HG03460 (cell line): ENCODE results near the gene RPL9.
A peak's percentile ranks its signal among the peaks of the same experiment; 100 is the strongest.

Experiments used
- ATAC-seq: cut with Tn5 transposase; IDR thresholded peaks from one replicate; pipeline ENCODE4 v1.9.1; 2021; ENCODE audit not compliant: unreplicated experiment

RPL9 gene

DNA sequence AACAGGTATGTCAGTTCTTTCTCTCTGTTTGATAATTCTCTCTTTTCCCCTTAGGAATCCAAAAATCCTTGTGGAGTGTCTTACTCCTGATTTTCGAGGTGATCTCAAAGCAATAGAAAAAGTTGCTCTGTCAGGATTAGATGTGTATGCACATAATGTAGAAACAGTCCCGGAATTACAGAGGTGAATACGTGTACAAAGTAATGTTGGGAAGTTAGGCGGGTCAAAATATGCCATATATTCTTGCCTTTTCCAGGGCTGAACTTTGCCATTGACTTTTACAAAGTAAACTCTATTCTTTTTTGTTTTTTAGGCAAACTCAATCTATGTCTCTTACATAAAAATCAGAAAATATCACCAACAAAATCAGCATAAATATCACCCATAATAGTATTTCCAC is 8.7 kb upstream of the RPL9 start:
- ATAC-seq = no peak

DNA sequence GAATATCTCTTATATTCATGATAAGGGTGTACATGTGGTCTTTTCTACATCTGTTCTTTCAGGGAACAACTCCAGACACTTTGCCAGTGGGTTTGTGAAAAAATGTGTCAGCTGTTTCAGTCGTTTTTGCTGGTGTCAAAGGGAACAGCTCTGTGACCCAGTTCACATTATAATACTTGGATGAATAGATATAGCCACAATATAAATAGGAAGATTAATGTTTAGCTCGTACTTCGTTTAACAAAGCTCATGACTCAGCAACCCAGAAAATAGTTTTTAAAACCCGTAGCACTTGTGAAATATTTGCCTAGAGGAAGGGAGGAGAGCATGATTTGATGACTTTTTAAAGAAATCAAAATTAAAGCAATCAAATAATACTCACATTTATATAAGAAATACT is 8.0 kb upstream of the RPL9 start:
- no peak for ATAC-seq

DNA sequence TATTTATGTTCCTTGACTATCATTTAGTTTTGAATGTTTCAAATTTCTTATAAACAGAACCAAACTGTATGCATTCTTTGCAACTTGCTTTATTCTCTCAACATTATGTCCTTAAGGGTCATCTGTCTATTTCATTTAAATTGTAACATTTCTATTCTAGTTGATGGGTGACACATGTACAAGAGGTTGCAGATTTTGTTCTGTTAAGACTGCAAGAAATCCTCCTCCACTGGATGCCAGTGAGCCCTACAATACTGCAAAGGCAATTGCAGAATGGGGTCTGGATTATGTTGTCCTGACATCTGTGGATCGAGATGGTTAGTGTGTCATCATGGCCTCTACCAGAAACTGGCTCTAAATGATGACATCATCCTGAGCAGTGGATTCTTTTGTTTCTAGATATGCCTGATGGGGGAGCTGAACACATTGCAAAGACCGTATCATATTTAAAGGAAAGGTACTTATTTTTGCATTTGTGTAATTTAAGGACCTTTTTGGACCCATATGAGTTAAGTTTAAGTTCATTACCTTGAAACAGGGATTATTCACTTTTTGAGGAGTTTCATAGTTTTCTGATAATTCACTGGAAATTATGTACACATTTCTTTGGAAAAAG is 6.3 kb upstream of the RPL9 start:
- no peak for ATAC-seq

DNA sequence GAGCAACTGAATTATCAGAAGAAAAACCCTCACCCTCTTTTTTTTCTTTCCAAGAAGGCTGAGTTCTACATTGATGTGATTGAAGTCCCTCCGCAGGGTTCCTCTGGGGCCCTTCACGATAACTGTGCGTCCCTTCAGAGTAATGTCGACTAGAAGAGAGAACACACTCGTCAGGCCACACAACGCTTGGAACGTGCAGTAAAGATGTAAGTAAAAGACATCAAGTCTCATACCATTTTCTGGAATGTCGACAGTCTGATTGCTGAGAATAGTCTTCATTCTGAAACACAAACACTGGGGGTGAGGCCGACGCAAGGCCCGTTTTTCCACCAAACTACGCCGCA is 589 bp downstream of the RPL9 start:
- peak; percentile 4 for ATAC-seq

DNA sequence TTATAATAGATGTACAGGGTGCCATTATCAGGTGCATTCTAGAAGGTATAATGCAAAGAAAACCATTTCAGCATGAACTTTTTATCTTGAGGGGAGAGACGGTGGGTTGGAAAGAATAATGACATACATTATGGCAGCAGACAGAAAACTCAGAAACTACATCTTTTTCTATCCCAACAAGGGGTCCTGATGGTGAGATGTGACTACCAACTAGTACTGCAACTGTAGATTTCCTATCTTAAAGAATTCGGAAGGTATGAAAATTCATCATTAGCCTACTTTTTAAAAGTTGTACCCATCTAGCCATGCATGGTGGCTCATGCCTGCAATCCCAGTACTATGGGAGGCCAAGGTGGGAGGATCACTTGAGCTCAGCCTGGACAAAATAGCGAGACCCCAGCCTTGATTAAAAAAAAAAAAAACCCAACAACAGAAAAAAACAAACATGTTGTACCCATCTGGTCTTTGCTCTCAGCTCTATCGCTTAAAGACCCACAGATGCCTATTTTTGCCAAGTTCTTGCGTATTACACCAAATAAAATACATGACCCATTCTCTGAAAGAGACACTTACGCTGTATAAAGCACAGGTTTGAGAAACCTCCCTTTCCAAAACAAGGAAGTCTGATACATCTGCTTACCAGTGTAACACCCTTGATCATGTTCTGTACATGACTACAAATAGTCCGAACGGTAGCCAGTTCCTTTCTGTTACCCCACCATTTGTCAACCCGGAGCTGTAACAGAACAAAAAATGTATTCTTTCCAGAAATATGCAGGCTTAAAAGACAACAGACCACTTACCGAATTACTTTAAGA is 1.6 kb downstream of the RPL9 start:
- no peak for ATAC-seq

DNA sequence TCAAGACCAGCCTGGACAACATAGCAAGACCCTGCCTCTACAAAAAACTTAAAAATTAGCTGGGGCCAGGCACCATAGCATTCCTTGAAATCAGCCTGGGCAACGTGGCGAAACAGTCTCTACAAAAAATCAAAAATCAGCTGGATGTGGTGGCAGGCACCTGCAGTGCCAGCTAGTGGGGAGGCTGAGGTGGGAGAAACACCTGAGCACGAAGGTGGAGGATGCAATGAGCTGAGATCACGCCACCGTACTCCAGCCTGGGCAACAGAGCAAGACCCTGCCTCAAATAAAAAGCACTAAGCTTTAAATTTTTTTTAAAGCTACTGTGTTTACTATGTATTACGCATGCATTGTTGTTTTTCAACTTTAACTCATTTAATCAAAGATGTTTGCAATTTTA is 3.2 kb downstream of the RPL9 start:
- no peak for ATAC-seq

DNA sequence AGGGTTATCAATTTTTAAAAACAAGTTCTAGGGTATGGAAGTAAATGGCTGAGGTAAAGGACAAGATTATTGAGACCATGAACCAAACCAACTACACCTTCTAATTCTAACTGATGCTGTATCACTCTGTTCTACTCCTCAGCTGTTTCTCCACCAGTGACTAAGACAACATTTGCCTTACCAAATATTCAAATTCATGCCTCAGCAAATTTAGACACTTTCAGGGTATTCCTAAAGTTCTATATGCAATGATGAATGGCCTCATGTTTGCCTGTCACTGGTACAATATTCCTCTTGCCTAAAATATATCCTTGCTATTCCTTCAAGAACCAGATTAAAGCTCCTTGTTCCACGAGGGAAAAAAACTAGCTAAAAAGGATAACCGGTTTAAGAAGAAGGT is 5.0 kb downstream of the RPL9 start:
- ATAC-seq = no peak

DNA sequence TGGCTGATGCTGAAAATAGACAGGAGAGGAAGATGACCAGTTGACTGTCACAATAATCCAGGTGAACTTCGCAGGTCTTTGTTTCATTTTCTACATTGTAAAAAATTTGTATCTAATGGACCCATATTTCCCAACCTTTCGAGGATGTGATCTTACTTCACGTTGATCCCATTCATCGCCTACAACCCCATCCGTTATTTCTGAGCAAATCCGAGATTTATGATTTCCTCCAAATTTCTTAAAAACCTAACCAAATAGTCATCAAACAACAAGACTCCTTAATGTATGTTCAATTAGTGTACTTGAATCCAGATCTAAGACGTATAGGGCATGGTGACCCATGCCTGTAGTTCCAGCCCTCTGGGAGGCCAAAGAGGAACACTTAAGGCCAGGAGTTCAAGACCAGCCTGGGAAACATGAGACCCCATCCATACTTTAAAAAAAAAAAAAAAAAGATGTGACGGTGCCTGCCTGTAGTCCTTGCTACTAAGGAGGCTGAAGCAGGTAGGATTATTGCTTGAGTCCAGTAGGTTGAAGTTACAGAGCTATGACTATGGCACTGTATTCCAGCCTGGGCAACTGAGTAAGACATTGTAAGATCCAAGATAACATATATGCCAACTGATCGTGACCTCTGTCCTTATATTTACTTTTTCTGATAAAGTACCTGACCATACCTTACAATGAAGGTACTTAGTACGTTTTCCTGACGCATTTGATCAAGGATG is 5.7 kb downstream of the RPL9 start:
- ATAC-seq = no peak

DNA sequence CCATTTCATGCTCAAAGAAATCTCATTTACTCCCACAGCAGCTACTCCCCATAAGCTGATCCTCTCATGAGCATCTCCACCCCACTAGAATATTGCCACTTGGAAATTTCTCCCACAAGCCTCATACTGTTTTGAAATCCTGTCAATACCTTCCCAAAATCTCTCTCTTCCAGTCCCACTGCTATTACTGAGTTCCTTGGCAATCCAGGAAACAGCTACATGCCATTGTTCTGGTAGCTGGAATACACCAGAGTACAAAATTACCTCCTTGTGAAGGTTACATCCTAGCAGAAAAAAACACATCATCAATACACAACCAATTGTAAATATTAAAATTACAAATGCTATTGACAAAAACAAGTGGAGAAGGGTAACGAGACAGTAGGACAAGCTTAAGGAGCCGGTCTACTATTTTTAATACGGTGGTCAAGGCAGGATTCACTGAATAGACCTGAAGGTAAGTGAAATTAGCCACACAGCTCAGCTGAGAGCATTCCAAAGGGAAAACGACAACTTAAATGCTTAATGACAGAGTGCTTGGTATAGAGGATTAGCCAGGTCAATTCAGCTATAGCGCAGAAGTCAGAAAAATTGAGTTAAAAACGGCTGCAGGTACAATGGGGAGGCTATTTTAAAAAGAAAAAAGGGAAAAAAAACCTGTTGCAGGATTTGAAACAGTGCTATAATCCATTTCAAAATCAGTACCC is 6.4 kb downstream of the RPL9 start:
- no peak for ATAC-seq

DNA sequence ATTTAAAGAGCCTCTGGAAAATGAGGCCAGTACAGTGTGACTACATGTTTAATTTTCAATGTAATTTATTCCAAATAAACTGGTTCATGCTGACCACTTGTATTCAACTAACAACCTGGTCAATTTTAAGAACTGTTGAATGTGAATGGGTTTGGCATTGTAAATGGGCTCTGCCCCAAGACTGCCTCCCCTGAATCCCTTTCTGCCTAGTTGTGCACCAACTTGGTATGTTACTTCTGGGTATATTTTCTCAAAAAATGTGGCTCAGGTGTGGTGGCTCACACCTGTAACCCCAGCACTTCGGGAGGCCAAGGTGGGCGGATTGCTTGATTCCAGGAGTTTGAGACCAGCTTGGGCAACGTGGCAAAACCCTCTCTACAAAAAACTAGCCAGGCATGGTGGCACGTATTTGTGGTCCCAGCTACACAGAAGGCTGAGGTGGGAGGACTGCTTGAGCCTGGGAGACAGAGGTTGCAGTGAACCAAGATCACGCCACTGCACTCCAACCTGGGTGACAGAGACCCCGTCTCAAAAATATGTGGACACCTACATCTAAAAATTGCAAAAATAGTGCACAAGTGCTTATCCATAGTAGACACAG is 7.2 kb downstream of the RPL9 start:
- no peak for ATAC-seq

DNA sequence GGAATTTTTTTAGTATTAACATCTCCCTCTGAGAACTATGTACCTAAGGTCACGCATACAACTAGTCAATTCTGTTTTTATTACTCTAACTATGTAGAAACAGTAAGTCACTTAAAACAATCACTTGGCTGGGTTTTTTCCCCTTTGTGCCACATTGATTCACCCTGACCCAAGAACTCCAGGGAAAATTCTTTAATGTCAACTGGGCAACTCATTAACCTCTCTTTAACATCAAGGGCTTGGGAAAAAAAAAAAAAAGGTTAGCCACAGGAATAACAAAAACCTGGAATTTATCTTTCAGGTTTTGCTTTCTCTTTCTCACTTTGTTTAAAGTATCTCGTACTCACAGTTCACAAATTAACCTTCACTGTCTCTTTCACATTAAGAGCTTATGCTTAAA is 8.1 kb downstream of the RPL9 start:
- no peak for ATAC-seq

DNA sequence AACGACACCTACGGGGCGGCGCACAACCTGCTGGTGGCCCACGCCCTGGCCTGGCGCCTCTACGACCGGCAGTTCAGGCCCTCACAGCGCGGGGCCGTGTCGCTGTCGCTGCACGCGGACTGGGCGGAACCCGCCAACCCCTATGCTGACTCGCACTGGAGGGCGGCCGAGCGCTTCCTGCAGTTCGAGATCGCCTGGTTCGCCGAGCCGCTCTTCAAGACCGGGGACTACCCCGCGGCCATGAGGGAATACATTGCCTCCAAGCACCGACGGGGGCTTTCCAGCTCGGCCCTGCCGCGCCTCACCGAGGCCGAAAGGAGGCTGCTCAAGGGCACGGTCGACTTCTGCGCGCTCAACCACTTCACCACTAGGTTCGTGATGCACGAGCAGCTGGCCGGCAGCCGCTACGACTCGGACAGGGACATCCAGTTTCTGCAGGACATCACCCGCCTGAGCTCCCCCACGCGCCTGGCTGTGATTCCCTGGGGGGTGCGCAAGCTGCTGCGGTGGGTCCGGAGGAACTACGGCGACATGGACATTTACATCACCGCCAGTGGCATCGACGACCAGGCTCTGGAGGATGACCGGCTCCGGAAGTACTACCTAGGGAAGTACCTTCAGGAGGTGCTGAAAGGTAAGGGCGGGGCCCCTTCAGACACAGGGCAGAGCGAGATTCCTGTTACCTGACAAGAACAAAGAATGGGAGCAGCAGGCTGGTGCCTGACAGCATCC is 11.7 kb downstream of the RPL9 start:
- peak; percentile 82 for ATAC-seq

DNA sequence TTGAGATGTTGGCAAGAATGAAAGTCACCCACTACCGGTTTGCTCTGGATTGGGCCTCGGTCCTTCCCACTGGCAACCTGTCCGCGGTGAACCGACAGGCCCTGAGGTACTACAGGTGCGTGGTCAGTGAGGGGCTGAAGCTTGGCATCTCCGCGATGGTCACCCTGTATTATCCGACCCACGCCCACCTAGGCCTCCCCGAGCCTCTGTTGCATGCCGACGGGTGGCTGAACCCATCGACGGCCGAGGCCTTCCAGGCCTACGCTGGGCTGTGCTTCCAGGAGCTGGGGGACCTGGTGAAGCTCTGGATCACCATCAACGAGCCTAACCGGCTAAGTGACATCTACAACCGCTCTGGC is 12.3 kb downstream of the RPL9 start:
- no peak for ATAC-seq

DNA sequence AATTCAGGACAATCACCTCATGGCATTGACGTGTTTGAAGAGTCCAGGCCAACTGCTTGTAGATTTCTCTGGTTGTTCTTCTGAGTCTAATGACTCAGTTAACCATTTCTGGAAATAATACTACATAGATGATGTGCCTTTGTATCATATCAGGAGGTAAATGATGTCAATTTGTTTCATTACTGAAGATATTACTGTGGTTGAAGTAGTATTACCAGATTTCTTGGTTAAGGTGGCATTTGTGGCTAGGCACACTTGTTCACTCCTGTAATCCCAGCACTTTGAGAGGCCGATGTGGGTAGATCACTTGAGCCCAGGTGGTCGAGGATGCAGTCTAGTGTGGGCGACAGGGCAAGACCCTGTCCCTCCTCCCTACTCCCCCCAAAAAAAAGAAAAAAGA is 15.7 kb downstream of the RPL9 start:
- no peak for ATAC-seq

DNA sequence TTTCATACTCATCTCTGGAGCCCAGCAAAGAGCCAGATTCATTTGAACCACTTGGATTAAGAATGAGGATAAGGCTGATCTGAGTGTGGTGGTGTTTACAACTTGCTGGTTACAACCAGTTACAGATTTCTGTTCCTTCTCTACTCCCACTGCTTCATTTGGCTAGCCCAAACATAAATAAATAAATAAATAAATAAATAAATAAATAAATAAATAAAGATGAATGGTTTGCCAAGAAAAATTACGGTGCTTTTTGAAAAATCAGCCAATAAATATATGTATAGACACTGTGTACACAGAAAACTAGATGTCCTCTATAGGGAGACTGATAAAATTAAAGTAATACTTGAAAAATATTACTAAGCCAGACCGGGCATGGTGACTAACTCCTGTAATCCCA is 17.1 kb downstream of the RPL9 start:
- ATAC-seq = no peak

DNA sequence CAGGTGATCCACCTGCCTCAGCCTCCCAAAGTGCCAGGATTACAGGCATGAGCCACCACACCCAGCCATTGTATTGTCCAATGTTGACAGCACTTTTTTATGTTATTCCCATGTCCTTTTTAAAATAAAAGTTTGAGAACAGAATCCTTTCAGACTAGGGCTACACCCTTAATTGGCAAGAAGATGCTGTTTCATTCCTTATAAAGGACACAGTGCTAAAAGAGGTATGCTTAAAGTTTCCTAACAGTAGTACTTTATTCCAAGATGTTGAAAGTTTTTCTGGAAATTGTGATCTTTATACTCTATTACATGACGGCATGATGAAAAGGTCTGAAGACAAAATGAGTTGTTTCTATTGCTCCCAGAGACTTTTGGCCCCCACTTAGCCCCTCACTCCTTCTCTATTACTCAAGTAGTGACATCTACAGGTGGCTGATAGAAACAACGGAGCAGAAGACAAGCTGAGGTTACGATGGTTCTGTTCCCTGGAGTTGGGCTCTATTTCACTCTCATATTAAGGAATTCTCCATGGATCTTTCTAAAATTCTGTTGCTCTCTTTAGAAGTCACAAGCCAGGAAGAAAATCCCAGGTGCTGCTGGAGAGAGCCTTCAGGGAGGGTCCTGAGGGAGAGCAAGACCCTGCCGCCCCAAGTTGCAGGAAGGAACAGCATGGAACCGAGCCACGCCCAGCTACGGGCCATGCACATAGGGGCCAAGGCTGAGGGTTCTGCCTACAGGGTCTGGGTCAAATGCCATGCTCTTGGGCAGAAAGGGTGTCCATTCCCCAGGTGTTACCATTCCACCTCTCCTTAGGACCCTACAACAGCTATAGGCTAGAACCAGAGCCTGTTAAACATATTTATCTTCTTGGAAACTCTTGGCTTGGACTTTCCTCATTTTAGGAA is 22.8 kb downstream of the RPL9 start:
- ATAC-seq = no peak

DNA sequence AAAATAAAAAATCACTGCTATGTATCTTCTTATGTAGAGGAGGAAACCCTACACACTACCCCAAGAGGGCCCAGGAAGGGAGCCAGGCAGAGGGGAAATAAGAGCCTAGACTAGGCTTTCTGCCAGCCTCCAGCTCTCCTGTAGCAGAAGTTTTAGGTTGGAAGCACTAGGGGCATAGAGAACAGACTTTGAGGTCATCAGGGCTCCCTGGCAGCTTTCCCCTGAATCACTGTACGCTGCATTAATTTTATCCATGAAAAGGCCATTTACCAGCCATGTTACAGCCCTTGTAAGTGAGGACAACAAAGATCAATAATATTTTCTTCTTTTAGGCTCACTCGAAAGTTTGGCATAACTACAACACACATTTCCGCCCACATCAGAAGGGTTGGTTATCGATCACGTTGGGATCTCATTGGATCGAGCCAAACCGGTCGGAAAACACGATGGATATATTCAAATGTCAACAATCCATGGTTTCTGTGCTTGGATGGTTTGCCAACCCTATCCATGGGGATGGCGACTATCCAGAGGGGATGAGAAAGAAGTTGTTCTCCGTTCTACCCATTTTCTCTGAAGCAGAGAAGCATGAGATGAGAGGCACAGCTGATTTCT is 24.7 kb downstream of the RPL9 start:
- no peak for ATAC-seq

DNA sequence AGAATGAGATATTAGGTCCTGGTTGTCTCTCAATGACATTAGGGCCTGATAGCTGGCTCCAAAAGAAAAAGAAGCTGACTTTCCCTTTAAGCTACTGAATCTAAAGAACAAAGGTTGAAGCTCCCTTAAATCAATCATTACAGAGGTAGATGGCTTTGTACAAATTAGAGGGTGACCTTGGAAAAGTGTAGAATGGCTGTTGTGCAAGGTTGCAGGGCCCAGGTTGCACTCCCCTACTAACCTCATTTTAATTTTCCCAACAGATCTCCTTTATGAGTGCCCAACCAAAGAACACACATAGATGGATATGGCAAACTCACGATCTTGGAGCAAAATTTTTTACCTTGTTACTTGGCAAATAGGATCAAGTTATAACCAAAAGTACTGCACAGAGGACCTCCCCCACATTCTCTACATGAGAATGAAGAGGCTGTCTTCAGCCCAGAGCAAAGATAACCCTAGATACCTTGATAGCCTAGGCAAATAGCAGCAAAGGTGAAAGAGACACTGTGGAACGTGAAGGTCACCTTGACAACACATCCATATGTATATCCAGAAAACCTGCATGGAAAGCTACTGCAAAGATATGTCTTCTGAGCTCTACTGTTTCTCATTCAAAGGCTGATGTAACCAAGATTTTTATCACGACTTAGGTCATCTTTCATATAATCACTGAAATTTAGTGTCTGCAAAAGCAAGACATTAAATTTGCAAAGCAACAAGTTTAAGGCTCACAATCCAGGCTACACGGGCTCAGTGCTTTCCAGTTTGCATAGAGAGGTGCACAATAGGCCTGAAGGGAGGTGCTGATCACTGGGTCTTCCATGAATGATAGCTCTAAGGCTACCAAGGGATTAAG is 29.0 kb downstream of the RPL9 start:
- no peak for ATAC-seq
